NOMO-1 treated with DMSO at 0.1 percent for 48 hours (cell line): ENCODE data around the gene TANGO2.

ENCODE experiments used
- DNase-seq: peaks from one replicate; lab custom pipeline; 2025; ENCODE audit not compliant: unreplicated experiment; lab: John Stamatoyannopoulos, UW

TANGO2 gene

DNA sequence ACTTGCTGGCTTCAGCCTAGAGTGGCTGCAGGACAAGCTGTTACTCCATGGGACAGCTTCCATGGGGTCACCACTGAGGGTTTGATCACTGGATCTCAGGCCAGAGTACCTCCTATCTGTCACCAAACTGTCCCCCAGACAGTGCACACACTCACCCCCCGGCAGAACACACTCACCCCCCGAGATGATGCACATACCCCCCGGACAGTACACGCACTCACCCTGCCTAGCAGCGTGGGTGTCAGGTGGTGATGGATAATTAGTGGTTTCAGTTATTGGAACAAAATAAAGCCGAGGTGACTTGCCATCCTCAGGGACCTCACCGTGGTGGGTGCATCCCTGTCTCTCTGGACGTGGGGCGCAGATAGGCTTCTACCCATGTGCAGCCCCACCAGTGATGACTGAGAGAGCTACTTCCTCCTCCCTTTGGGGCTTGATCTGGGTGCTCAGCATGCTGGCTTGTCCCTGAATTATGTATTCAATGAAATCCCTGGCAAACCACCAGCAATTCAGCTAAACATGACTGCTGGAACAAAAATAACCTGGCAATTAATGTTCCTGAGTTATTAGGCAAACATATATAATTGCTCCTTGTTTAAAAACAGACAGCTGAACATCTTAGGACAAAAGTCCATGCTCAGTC, 18.9 kb downstream of the TANGO2 start:
- no peak for DNase-seq

DNA sequence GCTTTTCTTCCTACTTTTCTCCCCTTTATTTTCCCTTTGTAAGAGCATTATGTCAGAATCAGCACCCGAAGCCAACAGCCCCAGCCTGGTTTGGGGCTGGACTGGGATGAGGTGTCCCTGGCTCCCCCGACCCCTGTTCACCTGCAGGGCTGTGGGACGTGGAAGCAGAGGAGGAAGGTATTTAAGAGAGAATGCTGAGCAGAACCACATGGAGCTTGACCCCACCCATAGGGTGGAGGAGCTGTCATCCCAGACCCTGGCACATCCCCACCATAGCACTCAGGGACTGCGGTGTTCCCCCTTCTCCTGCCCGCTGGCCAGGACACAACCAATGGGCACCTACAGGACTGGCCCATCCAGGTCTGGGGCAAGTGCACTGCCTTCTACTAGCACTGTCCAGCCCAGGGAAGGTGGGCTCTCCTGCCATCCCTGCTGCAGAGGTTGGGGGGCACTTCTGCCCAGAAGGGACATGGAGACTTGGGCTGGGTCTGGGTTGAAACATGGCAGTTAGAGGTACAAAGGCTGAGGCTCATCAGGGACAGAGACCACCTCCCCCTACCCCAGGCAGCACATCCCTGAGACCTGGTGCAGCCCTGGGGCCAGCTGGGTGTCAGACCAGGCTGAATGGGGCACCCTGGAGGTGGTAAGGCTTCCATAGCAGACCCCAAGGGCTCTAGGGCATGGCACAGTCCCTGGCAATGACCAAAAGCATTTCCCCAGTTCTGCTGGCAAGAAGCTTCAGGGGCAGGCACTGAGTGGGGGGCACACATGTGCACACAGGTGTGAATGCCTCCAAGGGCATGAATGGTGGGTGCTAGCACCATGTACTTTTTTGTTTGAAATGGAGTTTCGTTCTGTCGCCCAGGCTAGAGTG, 19.7 kb downstream of the TANGO2 start:
- no peak for DNase-seq

DNA sequence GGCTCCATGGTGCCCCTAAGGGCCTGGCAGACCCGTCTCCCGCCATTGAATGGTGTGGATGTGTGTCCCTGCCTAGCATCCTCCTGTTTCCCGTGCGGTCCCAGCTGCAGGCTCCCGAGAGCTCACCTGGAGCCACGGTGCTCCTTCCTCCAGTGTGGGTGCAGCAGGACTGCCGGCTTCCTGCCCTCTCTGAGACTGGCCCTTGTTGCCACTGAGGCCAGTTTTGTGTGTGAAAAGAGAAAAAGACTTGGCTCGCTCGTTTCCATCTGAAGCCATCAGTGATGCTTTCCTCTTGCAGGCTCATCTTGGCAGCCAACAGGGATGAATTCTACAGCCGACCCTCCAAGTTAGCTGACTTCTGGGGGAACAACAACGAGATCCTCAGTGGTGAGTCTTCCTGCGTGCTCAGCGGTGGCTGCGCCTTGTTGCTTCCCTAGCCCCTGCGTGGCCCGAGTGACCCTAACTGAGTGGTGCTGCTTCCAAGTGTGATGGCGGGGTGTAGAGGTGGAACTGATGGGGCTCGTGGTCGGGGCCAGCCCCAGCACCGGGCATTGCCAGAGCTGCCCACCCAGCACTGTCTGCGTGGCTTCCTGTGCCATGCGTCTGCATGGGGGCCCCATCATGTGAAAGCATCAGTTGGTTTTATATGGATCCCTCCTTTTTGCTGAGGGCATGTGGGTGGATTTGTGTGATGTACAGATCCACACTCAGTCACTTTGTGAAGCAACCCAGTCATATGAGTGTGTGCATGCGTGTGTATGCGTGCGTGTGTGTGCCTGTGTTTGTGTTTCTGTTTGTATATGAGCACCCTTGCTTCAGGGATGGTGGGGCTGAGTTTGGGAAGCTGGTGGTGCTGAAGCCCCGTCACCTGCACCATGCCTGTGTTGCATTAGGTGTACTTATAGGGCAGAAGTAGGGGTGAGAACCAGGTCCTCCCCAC, 22.4 kb downstream of the TANGO2 start:
- DNase-seq = no peak

DNA sequence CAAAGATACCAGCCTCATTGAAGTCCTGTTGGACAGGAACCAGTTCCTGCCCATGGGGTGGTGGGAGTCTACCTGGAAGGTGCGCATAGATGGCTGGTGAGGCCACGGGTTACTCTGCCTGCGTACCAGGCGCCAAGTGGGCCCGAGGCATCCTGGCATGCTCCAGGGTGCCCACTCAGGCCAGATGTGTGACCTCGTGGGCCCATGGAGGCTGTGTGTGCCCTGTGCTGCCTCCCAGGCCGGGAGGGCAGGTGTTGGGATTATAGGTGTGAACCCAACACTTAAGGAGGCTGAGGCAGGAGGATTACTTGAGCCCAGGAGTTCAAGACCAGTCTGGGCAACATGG, 23.1 kb downstream of the TANGO2 start:
- DNase-seq = no peak

DNA sequence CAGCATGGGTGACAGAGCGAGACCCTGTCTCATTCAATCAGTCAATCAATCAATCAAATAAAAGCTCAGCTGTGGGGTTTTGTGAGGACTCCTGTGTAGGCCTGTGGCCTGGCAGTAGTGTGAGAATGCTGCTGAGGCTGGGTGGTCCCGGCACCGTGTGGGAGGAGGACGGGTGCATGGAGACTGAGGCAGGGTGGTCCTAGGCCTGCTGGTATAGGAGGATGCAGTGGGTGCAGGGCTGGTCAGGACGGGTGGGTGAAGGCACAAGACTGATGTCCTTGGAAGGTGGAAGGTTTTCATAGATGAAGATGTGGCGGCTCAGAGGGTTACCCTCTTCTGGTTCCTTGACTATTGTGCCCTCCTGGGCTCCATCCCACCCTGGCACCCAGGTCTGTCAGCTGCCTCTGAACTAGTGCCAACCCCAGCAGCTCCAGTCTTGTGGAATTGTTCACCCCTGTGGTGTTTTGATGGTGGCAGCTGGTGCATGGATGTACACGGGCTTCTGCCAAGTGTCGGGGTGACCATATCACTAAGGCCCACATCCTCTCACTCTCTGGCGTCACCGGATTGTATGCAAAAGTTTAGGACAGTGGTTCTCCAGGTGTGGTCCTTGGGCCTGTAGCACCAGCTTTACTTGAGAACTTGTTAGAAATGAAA, 23.7 kb downstream of the TANGO2 start:
- DNase-seq = no peak

DNA sequence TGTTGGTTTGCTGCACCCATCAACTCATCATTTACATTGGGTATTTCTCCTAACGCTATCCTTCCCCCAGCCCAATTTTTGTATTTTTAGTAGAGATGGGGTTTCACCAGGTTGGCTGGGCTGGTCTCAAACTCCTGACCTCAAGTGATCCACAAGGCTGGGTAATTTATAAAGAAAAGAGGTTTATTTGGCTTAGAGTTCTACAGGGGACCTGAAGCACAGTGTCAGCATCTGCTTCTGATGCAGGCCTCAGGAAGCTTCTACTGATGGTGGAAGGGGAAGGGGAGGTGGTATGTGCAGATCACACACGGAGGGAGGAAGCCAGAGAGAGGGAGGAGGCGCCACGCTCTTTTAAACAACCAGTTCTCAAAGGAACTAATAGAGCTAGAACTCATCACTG, 25.8 kb downstream of the TANGO2 start:
- no peak for DNase-seq

DNA sequence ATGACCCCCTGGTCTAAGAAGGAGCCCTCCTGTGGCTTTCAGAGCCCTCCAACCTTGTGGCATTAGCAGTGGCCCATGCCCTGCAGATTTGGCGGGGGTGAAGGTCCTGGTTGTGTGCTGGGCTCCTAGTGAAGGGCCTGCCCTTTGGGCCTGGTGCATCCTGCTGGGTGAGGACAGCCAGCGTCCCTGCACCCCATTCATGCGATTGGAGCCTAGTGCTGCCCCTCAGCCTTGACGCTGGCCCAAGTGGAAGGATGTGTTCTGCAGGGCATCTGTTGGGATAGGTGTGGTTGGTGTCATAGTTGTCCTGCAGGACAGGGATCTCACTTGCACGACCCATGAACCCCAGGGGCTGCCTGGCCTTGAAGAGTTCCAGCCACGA, 31.0 kb downstream of the TANGO2 start:
- no peak for DNase-seq

DNA sequence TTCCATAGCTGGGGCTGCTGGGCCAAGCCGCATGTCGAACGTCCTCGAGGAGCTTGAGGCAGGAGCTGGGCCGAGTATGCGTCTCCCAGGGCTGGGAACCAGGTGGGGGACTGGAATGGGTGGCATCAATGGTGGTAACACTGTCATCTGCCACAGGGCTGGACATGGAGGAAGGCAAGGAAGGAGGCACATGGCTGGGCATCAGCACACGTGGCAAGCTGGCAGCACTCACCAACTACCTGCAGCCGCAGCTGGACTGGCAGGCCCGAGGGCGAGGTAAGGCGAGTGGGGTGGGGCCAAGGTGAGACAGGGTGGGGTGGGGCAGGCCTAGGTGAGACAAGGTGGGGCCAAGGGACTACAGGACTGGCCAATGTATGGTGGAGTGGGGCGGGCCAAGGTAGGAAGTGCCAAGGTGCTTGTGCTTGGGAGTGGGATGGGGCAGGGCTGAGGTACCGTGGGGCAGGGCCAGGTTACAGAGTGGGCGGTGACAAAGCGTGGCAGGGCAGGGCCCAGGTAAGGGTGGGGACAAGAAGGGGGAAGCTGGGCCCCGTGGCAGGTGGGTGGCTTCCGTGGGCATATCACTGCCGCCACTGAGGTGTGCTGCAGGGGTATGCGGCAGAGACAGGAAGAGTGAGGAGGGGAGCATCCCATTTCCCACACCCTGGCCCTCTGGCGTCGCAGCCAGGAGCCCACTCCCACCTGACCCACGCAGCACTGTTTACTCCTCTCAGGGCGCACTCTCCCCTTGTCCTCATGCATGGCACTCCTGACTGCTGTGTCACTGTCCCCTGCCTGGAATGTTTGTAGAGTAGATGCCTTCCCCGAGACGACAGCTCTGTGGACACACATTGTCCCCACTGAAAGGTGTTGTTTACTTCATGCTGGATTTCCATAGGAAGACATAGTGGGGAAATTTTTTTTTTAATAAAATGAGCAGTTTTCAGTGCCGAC, 31.7 kb downstream of the TANGO2 start:
- no peak for DNase-seq

DNA sequence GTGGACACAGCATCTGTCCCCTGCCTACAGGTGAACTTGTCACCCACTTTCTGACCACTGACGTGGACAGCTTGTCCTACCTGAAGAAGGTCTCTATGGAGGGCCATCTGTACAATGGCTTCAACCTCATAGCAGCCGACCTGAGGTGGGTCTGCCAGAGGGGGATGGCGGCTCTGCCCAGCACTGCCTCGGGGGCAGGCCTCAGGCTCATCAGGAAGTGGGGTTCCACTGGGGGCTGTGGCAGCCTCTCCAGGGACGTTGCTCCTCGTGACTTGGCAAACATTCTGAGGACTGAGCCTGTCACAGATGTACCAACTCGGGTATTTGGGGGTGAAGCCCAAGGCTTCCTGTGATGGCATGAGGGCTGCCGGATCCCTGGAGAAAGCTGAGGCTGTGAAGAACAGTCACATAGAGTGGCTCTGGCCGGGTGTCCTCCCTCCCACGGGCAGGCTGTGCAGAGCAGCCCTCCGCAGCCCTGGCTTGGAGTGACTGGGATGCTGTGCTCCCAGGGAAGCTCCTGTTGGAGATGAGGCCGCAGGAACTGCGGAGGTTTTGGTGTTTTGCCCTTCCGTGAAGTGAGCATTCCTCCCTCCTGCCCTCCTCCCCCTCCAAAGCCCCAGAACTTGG, 32.6 kb downstream of the TANGO2 start:
- DNase-seq = no peak

DNA sequence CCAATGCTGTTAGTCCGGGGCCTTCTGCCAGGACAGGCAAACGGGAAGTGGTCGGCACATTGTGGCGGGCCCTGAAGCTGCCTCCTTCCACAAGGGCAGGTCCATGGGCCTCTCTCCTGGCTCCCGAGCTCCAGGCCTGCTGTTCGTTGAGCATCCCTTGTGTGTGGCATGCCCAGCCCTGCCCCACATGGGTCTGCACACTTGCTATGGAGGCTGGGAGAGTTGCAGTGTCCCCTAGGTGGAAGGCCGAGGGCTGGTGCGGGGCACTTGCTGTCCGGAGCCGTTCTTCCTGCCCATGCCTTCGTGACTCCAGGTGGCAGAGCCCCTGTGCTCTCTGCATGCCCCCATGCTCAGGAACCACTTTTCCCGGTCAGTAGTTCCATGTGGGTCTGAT, 33.1 kb downstream of the TANGO2 start:
- no peak for DNase-seq

DNA sequence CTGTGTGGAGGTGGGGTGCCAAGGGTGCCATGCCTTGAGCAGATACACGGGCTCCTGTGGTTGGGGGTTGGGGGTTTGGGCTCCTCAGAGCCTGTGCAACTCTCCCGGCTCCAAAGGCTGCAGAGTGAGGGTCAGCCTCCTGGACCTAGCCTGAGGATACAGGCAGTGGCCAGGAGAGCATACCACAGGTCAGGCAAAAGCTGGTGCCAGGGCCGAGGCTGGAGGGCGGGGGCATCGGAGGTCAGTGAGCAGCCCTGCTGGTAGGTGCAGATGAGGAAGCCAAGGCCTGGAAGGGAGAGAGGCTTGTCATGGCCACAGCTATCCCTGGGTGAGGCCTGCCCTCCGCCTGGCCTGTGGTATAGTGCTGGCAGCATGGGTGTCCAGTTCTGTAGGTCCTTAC, 33.6 kb downstream of the TANGO2 start:
- DNase-seq = no peak

DNA sequence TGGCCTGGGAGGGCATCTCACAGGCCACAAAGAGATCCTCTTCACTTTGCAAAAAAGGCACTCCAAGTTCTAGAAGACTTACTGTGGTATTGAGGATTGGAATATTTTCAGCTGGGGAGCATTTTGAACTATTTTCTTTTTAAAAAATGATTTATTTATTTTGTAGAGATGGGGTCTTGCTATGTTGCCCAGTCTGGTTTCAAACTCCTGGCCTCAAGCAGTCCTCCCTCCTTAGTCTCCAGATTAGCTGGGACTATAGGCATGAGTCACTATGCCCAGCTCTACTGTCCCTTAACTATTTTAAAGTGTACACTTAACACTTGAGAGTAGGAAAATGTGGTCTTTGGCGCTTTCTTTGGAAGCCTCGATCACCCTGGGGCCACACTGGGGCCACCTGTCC, 34.2 kb downstream of the TANGO2 start:
- DNase-seq = no peak

DNA sequence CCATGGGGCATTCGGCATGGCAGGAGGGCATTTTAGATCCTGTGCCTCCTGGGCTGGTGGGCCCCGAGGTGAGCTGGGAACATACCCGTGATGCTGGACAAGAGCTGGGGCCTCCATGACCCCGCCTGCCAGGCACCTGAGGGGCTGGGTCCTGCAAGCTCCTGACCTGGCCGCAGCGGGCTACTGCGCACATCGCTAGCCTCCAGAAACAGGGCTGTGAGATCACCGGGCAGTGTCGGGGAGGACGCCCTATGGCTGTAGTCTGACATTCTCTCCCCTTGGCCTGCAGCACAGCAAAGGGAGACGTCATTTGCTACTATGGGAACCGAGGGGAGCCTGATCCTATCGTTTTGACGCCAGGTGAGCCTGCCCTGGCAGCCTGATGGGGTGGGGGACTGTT, 34.7 kb downstream of the TANGO2 start:
- DNase-seq = no peak

DNA sequence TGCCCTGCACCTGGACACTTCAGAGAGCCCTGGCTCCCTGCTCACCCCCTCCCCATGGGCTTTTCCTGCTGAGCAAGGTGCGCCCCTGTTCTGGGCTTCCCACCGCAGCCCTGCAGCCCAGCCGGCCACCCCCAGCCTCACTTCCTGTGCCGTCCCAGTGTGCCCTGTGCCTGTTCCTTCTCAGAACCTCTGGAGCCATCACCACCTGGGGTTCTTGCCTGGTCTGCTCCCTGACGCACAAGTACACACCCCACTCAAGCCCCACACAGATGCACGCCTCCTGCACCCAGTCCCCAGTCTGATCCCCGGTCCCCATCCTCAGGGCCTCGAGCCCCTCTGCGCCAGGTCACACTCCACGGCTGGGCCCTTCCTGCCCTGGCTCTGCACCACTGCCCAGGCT, 35.3 kb downstream of the TANGO2 start:
- DNase-seq = no peak

DNA sequence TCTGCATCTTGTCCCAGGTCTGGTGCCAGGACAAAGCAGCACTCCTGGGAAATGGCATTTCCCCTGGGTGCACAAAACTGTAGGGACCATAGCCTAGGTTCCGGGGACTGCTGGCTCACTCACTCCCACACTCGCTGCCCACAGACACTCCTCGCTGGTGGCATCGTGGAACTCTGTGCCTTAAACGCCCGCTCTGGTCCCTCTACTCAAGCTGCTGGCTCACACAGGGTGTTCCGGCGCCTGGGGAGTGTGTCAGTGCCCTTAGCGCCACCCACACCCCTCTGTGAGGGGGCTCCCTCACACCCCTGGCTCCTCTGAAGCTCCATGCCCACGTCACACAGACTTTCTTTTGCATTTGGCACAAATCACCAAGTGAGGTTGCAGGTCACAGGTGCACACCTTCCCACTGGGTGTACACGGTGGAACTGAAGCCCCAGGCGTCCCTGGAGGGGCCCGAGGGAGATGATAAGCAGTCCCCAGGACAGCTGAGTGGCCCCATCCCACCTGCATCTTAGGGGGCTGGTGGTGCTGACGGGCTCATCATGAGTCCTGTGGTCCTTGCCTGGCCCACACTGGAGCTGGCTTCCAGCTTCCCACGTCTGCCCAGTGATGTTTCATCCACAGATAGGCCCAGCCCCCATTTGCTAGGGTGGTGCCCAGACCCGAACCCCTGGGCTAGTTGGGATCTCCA, 35.9 kb downstream of the TANGO2 start:
- no peak for DNase-seq

DNA sequence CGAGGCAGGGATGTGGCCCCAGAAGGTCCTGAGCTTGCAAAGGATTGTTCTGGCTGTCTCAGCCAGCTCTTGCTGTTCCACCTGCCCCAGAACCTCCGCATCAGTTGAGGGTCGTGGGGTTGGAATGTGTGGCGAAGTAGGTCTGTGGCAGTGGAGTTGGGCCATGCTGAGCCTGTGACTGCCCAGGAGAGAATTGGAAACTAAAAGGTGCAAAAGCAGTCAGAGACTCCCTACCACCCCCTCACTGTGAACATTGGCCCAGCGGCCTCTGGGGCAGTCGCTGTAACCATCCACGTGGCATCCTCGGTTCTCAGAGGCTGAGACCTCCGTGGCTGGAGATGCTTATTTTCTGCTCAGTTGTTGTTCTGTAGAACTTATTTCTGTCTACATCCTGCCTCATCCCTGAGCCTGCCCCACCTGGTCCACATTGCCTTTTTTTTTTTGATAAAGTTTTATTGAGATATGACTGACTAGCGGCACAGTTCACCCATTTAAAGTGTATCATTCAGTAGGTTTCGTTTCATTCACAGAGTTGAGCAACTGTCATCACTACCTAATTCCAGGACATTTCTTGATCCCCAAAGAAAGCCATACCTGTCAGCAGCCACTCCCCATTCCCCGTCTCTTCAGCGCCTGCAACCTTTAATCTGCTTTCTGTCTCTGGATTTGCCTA, 36.8 kb downstream of the TANGO2 start:
- DNase-seq = no peak

DNA sequence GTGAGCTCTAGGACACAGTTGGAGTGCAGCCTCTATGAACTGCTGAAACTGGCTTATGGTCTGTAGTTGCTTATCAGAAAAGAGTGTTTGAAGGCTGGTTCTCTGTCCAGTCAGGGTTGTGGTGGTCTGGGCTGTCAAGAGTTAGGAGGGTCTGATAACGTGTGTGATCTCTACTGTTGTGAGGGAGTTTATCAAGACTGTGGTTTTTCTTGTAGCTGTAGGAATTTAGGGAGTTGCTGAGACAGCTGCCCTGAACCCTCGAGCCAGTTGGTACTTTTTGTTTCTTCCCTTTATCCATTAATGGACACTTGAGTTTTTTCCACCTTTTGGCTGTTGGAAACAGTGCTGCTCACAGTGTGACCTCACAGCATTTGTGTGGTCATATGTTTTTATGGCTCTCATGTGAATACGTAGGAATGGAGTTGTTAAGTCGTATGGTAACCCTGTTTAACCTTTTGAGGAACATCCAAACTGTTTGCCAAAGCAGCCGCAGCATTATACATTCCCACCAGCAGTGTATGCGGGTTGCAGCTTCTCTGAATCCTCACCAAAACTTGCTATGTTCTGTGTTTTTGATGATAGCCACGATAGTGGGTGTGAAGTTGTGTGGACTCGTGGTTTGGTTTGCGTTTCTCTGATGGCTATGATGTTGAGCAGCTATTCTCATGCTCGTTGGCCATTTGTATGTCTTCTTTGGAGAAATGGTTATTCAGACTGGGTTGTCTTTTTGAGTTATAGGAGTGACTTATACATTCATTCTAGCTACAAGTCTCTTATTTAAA, 38.3 kb downstream of the TANGO2 start:
- no peak for DNase-seq
